ENCODE data around the gene CALD1. TPM values are rescaled to one million over a fixed set of nuclear protein-coding genes. Genes with fewer than 3 reads are reported as not detected.

CALD1 gene
- total and polyA plus RNA-seq, 7 donors, result 34.7 to 2,150 (median 1,069) TPM

- peaks cover 0 to 5% (median 3%) of the 10 kb centered on the region in 4 donors for H3K4me1 ChIP-seq
- DNase-seq, result no peak
- no peaks in the 10 kb centered on the region for H3K36me3 ChIP-seq
- H3K4me3 ChIP-seq, result no peak overlapping the region
- WGBS, 2 donors, result 84 to 90% methylated on average over 3 of the region's 3 CpGs
- H3K27me3 ChIP-seq, result no peaks in the 10 kb centered on the region
- intact Hi-C loops (cut with DNase I), result loop anchor here (10.0 kb wide), 1 partner anchor 394 kb away; no protein-coding TSS in a partner anchor
- no peaks in the 10 kb centered on the region for H3K9me3 ChIP-seq
- TF ChIP-seq CTCF (IDR thresholded peaks at IDR 0.05), result no peak
- TF ChIP-seq POLR2A (IDR thresholded peaks at IDR 0.05), result no peak
- TF ChIP-seq EP300 (IDR thresholded peaks at IDR 0.05), result no peak
- TF ChIP-seq POLR2AphosphoS5 (IDR thresholded peaks at IDR 0.05), result no peak
- H3K27ac ChIP-seq, result no peak overlapping the region
These were observed 8.3 kb upstream of the CALD1 start for GRCh38 chr7:134771111-134771510.

- TF ChIP-seq EP300 (IDR thresholded peaks at IDR 0.05) (no peak), POLR2AphosphoS5 (IDR thresholded peaks at IDR 0.05) (no peak), POLR2A (IDR thresholded peaks at IDR 0.05) (no peak), CTCF (IDR thresholded peaks at IDR 0.05) (no peak)
- intact Hi-C loops (cut with DNase I), result loop anchor here (10.0 kb wide), 1 partner anchor 393 kb away; no protein-coding TSS in a partner anchor
- Histone ChIP-seq H3K36me3 (no peaks in the 10 kb centered on the region), H3K9me3 (no peaks in the 10 kb centered on the region), H3K4me3 (no peak overlapping the region), H3K27ac (no peak overlapping the region), H3K4me1 (peaks cover 0 to 5% (median 3%) of the 10 kb centered on the region in 4 donors), H3K27me3 (no peaks in the 10 kb centered on the region)
- WGBS, 2 donors, result 61 to 88% methylated on average over 2 of the region's 2 CpGs
- DNase-seq, result no peak
These were observed 7.5 kb upstream of the CALD1 start for GRCh38 chr7:134771889-134772288.

- DNase-seq, result no peak
- H3K36me3 ChIP-seq, result no peaks in the 10 kb centered on the region
- intact Hi-C loops (cut with DNase I), result loop anchor here (10.0 kb wide), 1 partner anchor 392 kb away; no protein-coding TSS in a partner anchor
- no peak overlapping the region for H3K27ac ChIP-seq
- WGBS, 2 donors, result 46 to 53% methylated on average over 3 of the region's 3 CpGs
- TF ChIP-seq POLR2A (IDR thresholded peaks at IDR 0.05) (no peak), EP300 (IDR thresholded peaks at IDR 0.05) (no peak), POLR2AphosphoS5 (IDR thresholded peaks at IDR 0.05) (no peak), CTCF (IDR thresholded peaks at IDR 0.05) (no peak)
- no peaks in the 10 kb centered on the region for H3K27me3 ChIP-seq
- peaks cover 0 to 6% (median 4%) of the 10 kb centered on the region in 4 donors for H3K4me1 ChIP-seq
- no peaks in the 10 kb centered on the region for H3K9me3 ChIP-seq
- H3K4me3 ChIP-seq, result no peak overlapping the region
These were observed 7.0 kb upstream of the CALD1 start for GRCh38 chr7:134772401-134772800.

GRCh38 chr7:134773164-134773563 lies 6.3 kb upstream of the CALD1 start:
- WGBS, 2 donors, result 67 to 71% methylated on average over 4 of the region's 4 CpGs
- Histone ChIP-seq H3K27me3 (no peaks in the 10 kb centered on the region), H3K4me1 (peaks cover 0 to 10% (median 10%) of the 10 kb centered on the region in 4 donors), H3K27ac (no peak overlapping the region), H3K4me3 (no peak overlapping the region), H3K9me3 (no peaks in the 10 kb centered on the region), H3K36me3 (no peaks in the 10 kb centered on the region)
- intact Hi-C loops (cut with DNase I), result loop anchor here (10.0 kb wide), 1 partner anchor 392 kb away; no protein-coding TSS in a partner anchor
- TF ChIP-seq POLR2AphosphoS5 (IDR thresholded peaks at IDR 0.05), result no peak
- no peak for DNase-seq

- H3K4me1 ChIP-seq, result peaks cover 0 to 19% (median 17%) of the 10 kb centered on the region in 4 donors
- intact Hi-C loops (cut with DNase I), result loop anchor here (10.0 kb wide), 1 partner anchor 391 kb away; no protein-coding TSS in a partner anchor
- H3K27me3 ChIP-seq, result no peaks in the 10 kb centered on the region
- no peak for TF ChIP-seq POLR2A (IDR thresholded peaks at IDR 0.05)
- TF ChIP-seq EP300 (IDR thresholded peaks at IDR 0.05), result no peak
- no peak for TF ChIP-seq POLR2AphosphoS5 (IDR thresholded peaks at IDR 0.05)
- TF ChIP-seq CTCF (IDR thresholded peaks at IDR 0.05), result no peak
- no peaks in the 10 kb centered on the region for H3K9me3 ChIP-seq
- no peak for DNase-seq
- H3K4me3 ChIP-seq, result no peak overlapping the region
- H3K36me3 ChIP-seq, result no peaks in the 10 kb centered on the region
- no peak overlapping the region for H3K27ac ChIP-seq
- WGBS, 2 donors, result 83 to 88% methylated on average over 3 of the region's 3 CpGs
These were observed 5.3 kb upstream of the CALD1 start for GRCh38 chr7:134774119-134774518.
